Ovary (tissue), 9 donors: ENCODE results near the gene TMEM63A. TPM values are rescaled to one million over a fixed set of nuclear protein-coding genes. Genes with fewer than 3 reads are reported as not detected.

Experiments
- DNase-seq, 5 donors: peaks; one replicate each; pipeline ENCODE4 v3.0.0-alpha.2; 2019 to 2020
- H3K27ac ChIP-seq, 2 donors: fragments of 200-600 bp; one replicate each; pipeline versions ENCODE4 v1.5.1 to v1.8.0; 2019 to 2022
- H3K27me3 ChIP-seq: fragments of 200-600 bp; one replicate; pipeline ENCODE4 v1.8.0; 2022
- H3K36me3 ChIP-seq: fragments of 200-600 bp; sonication (generic); one replicate; pipeline ENCODE4 v1.5.1; 2019
- H3K4me1 ChIP-seq: one replicate; pipeline ENCODE4 v1.8.1; 2013; ENCODE audit warnings: mild to moderate bottlenecking, moderate library complexity; ENCODE audit not compliant: insufficient read depth
- H3K4me3 ChIP-seq: fragments of 200-600 bp; sonication (generic); one replicate; pipeline ENCODE4 v1.5.1; 2017
- H3K9me3 ChIP-seq, 2 donors: fragments of 200-600 bp in 1 of 2; sonication (generic) in 1 of 2; one replicate each; pipeline versions ENCODE4 v1.5.1 to v1.8.1; 2013 to 2019; ENCODE audit warnings: mild to moderate bottlenecking in 1 of 2, moderate library complexity in 1 of 2
- CTCF ChIP-seq, 3 donors: fragments of 450-650 bp in 2 of 3; fragments of 200-600 bp in 1 of 3; IDR thresholded peaks; one replicate each; pipeline versions ENCODE4 v1.5.1 to v1.8.0; 2016 to 2022; ENCODE audit warnings: antibody characterized with exemption in 3 of 3, mild to moderate bottlenecking in 1 of 3
- EP300 ChIP-seq: sonication (generic); formaldehyde crosslinking; IDR thresholded peaks from one replicate; pipeline ENCODE4 v1.6.1; 2017; ENCODE audit warnings: antibody characterized with exemption
- POLR2A ChIP-seq: fragments of 450-650 bp; IDR thresholded peaks from one replicate; pipeline ENCODE4 v1.6.1; 2017; ENCODE audit warnings: antibody characterized with exemption, mild to moderate bottlenecking, moderate library complexity
- WGBS, 3 donors: extraction: QIAGEN DNeasy Blood & Tissue Kit in 1 of 3; methylation state at CpG; one replicate each; pipeline versions ENCODE4 v1.1.5 to v1.1.7; 2013 to 2017; 5-methylcytosine and 5-hydroxymethylcytosine counted together
- intact Hi-C, 4 donors: fragments of 100-400 bp; cut with DNase I; formaldehyde crosslinking; loops; one replicate each; pipeline versions ENCODE4 v1.11.0 to v1.15.1; 2022 to 2023
- polyA plus RNA-seq, 2 donors: library from polyadenylated mRNA; stranded (reverse); fragments of 200-250 nt in 1 of 2; fragments of 350-450 nt in 1 of 2; fragmentation: Illumina TruSeq in 1 of 2; extraction: RNeasy Lipid Tissue Mini Kit (QIAGEN cat#74804) in 1 of 2; gene quantifications; one replicate each; pipeline ENCODE4 v1.2.3, GENCODE V29; 2013 to 2014
- total RNA-seq, 7 donors: library from RNA; depleted of rRNA in 2 of 7; stranded (reverse); fragments of >200 nt in 2 of 7; fragmentation: NEBNext Ultra II Directional in 3 of 7; extraction: Animal tissue kit (Norgen Biotek cat#: 25700) in 3 of 7; gene quantifications; one replicate each; pipeline versions ENCODE4 v1.1.0 to v1.2.4, GENCODE V29; 2016 to 2023
- donor health status: DM: no; HTN: no; CAD: no; lungs with moderate emphysema.
- donor health status: DM: no; HTN: no; CAD: no.
- donor health status: Bipolar disorder and iron deficiency.
- donor health status: DM: yes; HTN: yes; CAD: no.
- donor health status: DM: no; HTN: no; CAD: no.
- donor health status: DM: yes; HTN: yes; CAD: no.

TMEM63A gene
- total and polyA plus RNA-seq, 9 donors: 29.6 to 82.8 (median 53.0) TPM

GRCh38 chr1:225855503-225856300 lies 26.5 kb downstream of the TMEM63A start:
- H3K4me3 ChIP-seq: no peak overlapping the region
- TF ChIP-seq CTCF (IDR thresholded peaks at IDR 0.05) (no peak), POLR2A (no peak), EP300 (no peak)
- no peak for DNase-seq
- H3K4me1 ChIP-seq: peaks cover 7% of the 10 kb centered on the region
- no peaks in the 10 kb centered on the region for H3K27me3 ChIP-seq
- no peaks in the 10 kb centered on the region for H3K36me3 ChIP-seq
- intact Hi-C loops: no loop called here
- H3K27ac ChIP-seq: no peak overlapping the region
- no peaks in the 10 kb centered on the region for H3K9me3 ChIP-seq
- 88 to 92% (median 90%) methylated on average over 10 of the region's 10 CpGs for WGBS, 3 donors

- no peaks in the 10 kb centered on the region for H3K27me3 ChIP-seq
- WGBS, 3 donors: 86 to 92% (median 91%) methylated on average over 12 of the region's 12 CpGs
- H3K9me3 ChIP-seq: no peaks in the 10 kb centered on the region
- DNase-seq: no peak
- no peak overlapping the region for H3K4me3 ChIP-seq
- peak overlapping the region in 1 of 2 donors; percentile 30 for H3K27ac ChIP-seq
- intact Hi-C loops: no loop called here
- no peaks in the 10 kb centered on the region for H3K36me3 ChIP-seq
- no peak for TF ChIP-seq EP300
- no peak for TF ChIP-seq POLR2A
- no peak for TF ChIP-seq CTCF (IDR thresholded peaks at IDR 0.05)
- H3K4me1 ChIP-seq: peaks cover 14% of the 10 kb centered on the region
Observed at GRCh38 chr1:225853441-225853840, 28.7 kb downstream of the TMEM63A start.

GRCh38 chr1:225852413-225853124 lies 29.6 kb downstream of the TMEM63A start:
- H3K36me3 ChIP-seq: no peaks in the 10 kb centered on the region
- H3K9me3 ChIP-seq: no peaks in the 10 kb centered on the region
- H3K27ac ChIP-seq: peak overlapping the region in 1 of 2 donors; percentile 57
- H3K4me1 ChIP-seq: peaks cover 17% of the 10 kb centered on the region
- intact Hi-C loops: no loop called here
- DNase-seq: no peak
- WGBS, 3 donors: 91 to 94% (median 94%) methylated on average over 13 of the region's 13 CpGs
- TF ChIP-seq POLR2A (no peak), EP300 (no peak), CTCF (IDR thresholded peaks at IDR 0.05) (no peak)
- H3K27me3 ChIP-seq: no peaks in the 10 kb centered on the region
- no peak overlapping the region for H3K4me3 ChIP-seq

GRCh38 chr1:225851805-225852204 lies 30.4 kb downstream of the TMEM63A start:
- intact Hi-C loops: no loop called here
- DNase-seq: no peak
- no peak overlapping the region for H3K4me3 ChIP-seq
- 5 to 15% (median 8%) methylated on average over 4 of the region's 4 CpGs for WGBS, 3 donors
- no peaks in the 10 kb centered on the region for H3K9me3 ChIP-seq
- no peaks in the 10 kb centered on the region for H3K27me3 ChIP-seq
- no peak for TF ChIP-seq POLR2A
- no peak for TF ChIP-seq CTCF (IDR thresholded peaks at IDR 0.05)
- TF ChIP-seq EP300: no peak
- H3K36me3 ChIP-seq: no peaks in the 10 kb centered on the region
- H3K27ac ChIP-seq: peak overlapping the region in 1 of 2 donors; percentile 57
- peaks cover 17% of the 10 kb centered on the region for H3K4me1 ChIP-seq
